A549 (cell line): ENCODE data around the gene ITGA1.

Experiments
- CTCF ChIP-seq: fragments of >200 bp; sonication (Bioruptor Twin); formaldehyde crosslinking; IDR thresholded peaks from 3 replicates; pipeline ENCODE4 v1.5.1; 2016
- JUN ChIP-seq, 2 experiments: fragments of >200 bp; sonication (Bioruptor Twin); formaldehyde crosslinking; IDR thresholded peaks; 2 replicates in 1 of 2; 3 replicates in 1 of 2; pipeline ENCODE4 v1.6.1; 2016 to 2017
- KDM1A ChIP-seq: fragments of 200-600 bp; sonication (generic); IDR thresholded peaks from 2 replicates; pipeline ENCODE4 v1.6.1; 2016; ENCODE audit warnings: low read depth, mild to moderate bottlenecking
- PBX3 ChIP-seq: IDR thresholded peaks from 2 replicates; pipeline ENCODE4 v1.6.1; 2012
- SREBF2 ChIP-seq: fragments of 450-650 bp; IDR thresholded peaks from 2 replicates; pipeline ENCODE4 v1.6.1; 2014; ENCODE audit warnings: mild to moderate bottlenecking, moderate library complexity
- USF2 ChIP-seq: fragments of 450-650 bp; IDR thresholded peaks from 2 replicates; pipeline ENCODE4 v1.6.1; 2014; ENCODE audit warnings: antibody characterized with exemption

GRCh38 chr5:52786391-52786790 lies 1.3 kb upstream of the ITGA1 start:
- TF ChIP-seq USF2 (no peak), KDM1A (no peak), PBX3 (no peak), CTCF (no peak), SREBF2 (no peak), JUN (IDR thresholded peaks at IDR 0.05) (no peak)
